Endothelial cell of umbilical vein (primary cell): ENCODE results near the gene LDLRAD4. TPM values are rescaled to one million over a fixed set of nuclear protein-coding genes. Genes with fewer than 3 reads are reported as not detected.

ENCODE experiments used
- BruUV-seq: library from RNA; stranded (reverse); fragments of 400-500 nt; replicated peaks from 2 replicates; lab custom pipeline; 2021; lab: Mats Ljungman, UMichigan
- CTCF ChIA-PET: fragments of 300-600, 350-600 bp; sonication (Branson Sonifier 250); formaldehyde crosslinking; loops from one replicate; lab custom pipeline; 2021; ENCODE audit warnings: antibody characterized with exemption, inconsistent platforms; lab: Charles Lee
- POLR2A ChIA-PET: fragments of 300-600, 350-600 bp; sonication (Branson Sonifier 250); formaldehyde crosslinking; loops from one replicate; lab custom pipeline; 2021; ENCODE audit warnings: antibody characterized with exemption, inconsistent platforms; lab: Charles Lee
- DNase-seq: peaks from one replicate; pipeline ENCODE4 v3.0.0-alpha.2; 2011; ENCODE audit warnings: low read depth, low spot score
- FAIRE-seq: peaks from 2 replicates; lab custom pipeline; 2011; peaks lifted over from hg19 to GRCh38; lab: Jason Lieb, UNC
- H2AFZ ChIP-seq: 2 replicates; pipeline ENCODE4 v1.6.0; 2012; ENCODE audit warnings: low read depth, low read length, control low read depth, inconsistent platforms
- H3K27ac ChIP-seq: 2 replicates; pipeline ENCODE4 v1.5.1; 2011; ENCODE audit warnings: low read depth, mild to moderate bottlenecking, control low read depth, low read length, moderate library complexity; ENCODE audit not compliant: insufficient read depth
- H3K27me3 ChIP-seq, 2 experiments: 2 replicates each; pipeline versions ENCODE4 v1.6.0 to v1.6.1; 2011; ENCODE audit warnings: low read length in 2 of 2, mixed read lengths in 1 of 2; ENCODE audit not compliant: control insufficient read depth in 2 of 2, insufficient read depth in 2 of 2
- H3K36me3 ChIP-seq, 2 experiments: 2 replicates in 1 of 2; 3 replicates in 1 of 2; pipeline ENCODE4 v1.5.1; 2011; ENCODE audit warnings: low read length in 2 of 2, mild to moderate bottlenecking in 1 of 2, moderate library complexity in 1 of 2; ENCODE audit not compliant: control insufficient read depth in 2 of 2, insufficient read depth in 2 of 2; ENCODE audit errors: extremely low read depth in 1 of 2
- H3K4me1 ChIP-seq: 3 replicates; pipeline ENCODE4 v1.5.1; 2011; ENCODE audit warnings: mild to moderate bottlenecking, low read length; ENCODE audit not compliant: control insufficient read depth, insufficient read depth; ENCODE audit errors: extremely low read depth
- H3K4me2 ChIP-seq: 2 replicates; pipeline ENCODE4 v1.6.1; 2011; ENCODE audit warnings: low read length, control low read depth, mixed read lengths; ENCODE audit not compliant: insufficient read depth
- H3K4me3 ChIP-seq, 3 experiments: fragments of 200-600 bp in 1 of 3; sonication (generic), shearing (Covaris generic) in 1 of 3; replicated peaks in 1 of 3; 2 replicates each; pipeline ENCODE4 v1.5.1; 2011 to 2016; ENCODE audit warnings: control low read depth in 3 of 3, low read length in 3 of 3, mild to moderate bottlenecking in 2 of 3, inconsistent platforms in 1 of 3, low read depth in 1 of 3, moderate library complexity in 1 of 3; ENCODE audit not compliant: insufficient read depth in 1 of 3
- H3K79me2 ChIP-seq: 2 replicates; pipeline ENCODE4 v1.6.0; 2012; ENCODE audit warnings: low read length, inconsistent platforms; ENCODE audit not compliant: control insufficient read depth, insufficient read depth
- H3K9ac ChIP-seq: replicated peaks from 2 replicates; pipeline ENCODE3; 2011; ENCODE audit warnings: low read length, control low read depth; ENCODE audit not compliant: insufficient read depth; ENCODE audit errors: extremely low read depth
- H3K9me1 ChIP-seq: replicated peaks from 3 replicates; pipeline ENCODE4 v1.6.0; 2011; ENCODE audit warnings: mild to moderate bottlenecking, low read length; ENCODE audit not compliant: control insufficient read depth, insufficient read depth; ENCODE audit errors: extremely low read depth
- H3K9me3 ChIP-seq: replicated peaks from 2 replicates; pipeline ENCODE4 v1.5.1; 2012; ENCODE audit warnings: low read length, inconsistent platforms; ENCODE audit not compliant: control insufficient read depth, insufficient read depth
- H4K20me1 ChIP-seq: replicated peaks from 2 replicates; pipeline ENCODE3; 2011; ENCODE audit warnings: mild to moderate bottlenecking, low read length; ENCODE audit not compliant: control insufficient read depth, insufficient read depth; ENCODE audit errors: extremely low read depth
- CTCF ChIP-seq, 2 donors: IDR thresholded peaks; 1 replicate in 1 of 2; 2 replicates in 1 of 2; pipeline ENCODE4 v1.5.1; 2011; ENCODE audit warnings: low read length in 2 of 2, mild to moderate bottlenecking in 2 of 2, moderate library complexity in 2 of 2, control low read depth in 1 of 2, inconsistent platforms in 1 of 2, low read depth in 1 of 2; ENCODE audit not compliant: insufficient read depth in 1 of 2; ENCODE audit errors: extremely low read depth in 1 of 2
- EZH2 ChIP-seq: IDR thresholded peaks from 2 replicates; pipeline ENCODE4 v1.6.1; 2012; ENCODE audit warnings: borderline replicate concordance, low read depth, mild to moderate bottlenecking, moderate library complexity, low read length, inconsistent platforms; ENCODE audit not compliant: severe bottlenecking
- FOS ChIP-seq: IDR thresholded peaks from 2 replicates; pipeline ENCODE4 v1.6.1; 2011; ENCODE audit warnings: mild to moderate bottlenecking, low read length, moderate library complexity, borderline replicate concordance; ENCODE audit not compliant: insufficient read depth
- GATA2 ChIP-seq: IDR thresholded peaks from 2 replicates; pipeline ENCODE4 v1.7.0; 2011; ENCODE audit warnings: low read depth, mild to moderate bottlenecking, moderate library complexity, mixed read lengths, low read length; ENCODE audit not compliant: insufficient read length, insufficient read depth
- JUN ChIP-seq: IDR thresholded peaks from 2 replicates; pipeline ENCODE4 v1.6.1; 2011; ENCODE audit warnings: borderline replicate concordance, low read depth; ENCODE audit not compliant: insufficient read length, insufficient read depth
- MAX ChIP-seq: IDR thresholded peaks from 2 replicates; pipeline ENCODE4 v1.6.1; 2011; ENCODE audit not compliant: insufficient read depth, insufficient read length
- MYC ChIP-seq: IDR thresholded peaks from one replicate; pipeline ENCODE4 v1.6.1; 2011; ENCODE audit warnings: mild to moderate bottlenecking, low read depth, low read length
- POLR2A ChIP-seq: IDR thresholded peaks from 2 replicates; pipeline ENCODE4 v1.6.1; 2012; ENCODE audit warnings: low read depth, mild to moderate bottlenecking, control low read depth, low read length
- POLR2AphosphoS5 ChIP-seq: IDR thresholded peaks from 2 replicates; pipeline ENCODE4 v1.6.1; 2012; ENCODE audit warnings: low read depth, mild to moderate bottlenecking, control low read depth, low read length, moderate library complexity; ENCODE audit not compliant: insufficient read depth
- dilution Hi-C: fragments of 300-500 bp; cut with MboI; formaldehyde crosslinking; loops from one replicate; pipeline ENCODE4 v1.15.0; 2019; ENCODE audit warnings: low sequenced_read_pairs; ENCODE audit not compliant: extremely low pct_ligation_motif_present
- intact Hi-C: fragments of 100-400 bp; cut with micrococcal nuclease; formaldehyde crosslinking; loops from one replicate; pipeline ENCODE4 v1.10.0; 2022
- polyA plus RNA-seq, 4 experiments: library from polyadenylated mRNA; depleted of rRNA in 3 of 4; stranded (reverse) in 3 of 4; unstranded in 1 of 4; fragments of >200 nt; gene quantifications; 2 replicates each; pipeline versions ENCODE4 v1.2.1 to v1.2.3, GENCODE V29; 2011 to 2012; ENCODE audit warnings: missing spikeins in 1 of 4
- total RNA-seq: library from RNA; stranded (reverse); gene quantifications from 2 replicates; pipeline ENCODE4 v1.2.3, GENCODE V29; 2021

LDLRAD4 gene
- total and polyA plus RNA-seq, 2 donors (not counting 3 experiments of a cell fraction or from before 2014, with no cell fraction given) = 5.2 to 6.5 TPM

GRCh38 chr18:13359210-13359609, 140.7 kb downstream of the LDLRAD4 start:
- TF ChIP-seq EZH2 = no peak
- no peak for TF ChIP-seq FOS
- TF ChIP-seq MAX = no peak
- no peak for TF ChIP-seq JUN
- TF ChIP-seq CTCF (IDR thresholded peaks at IDR 0.05; ENCODE audit: extremely low read depth in 1 of 2, insufficient read depth in 1 of 2, low read depth in 1 of 2, low read length in 2 of 2) = no peak
- TF ChIP-seq POLR2AphosphoS5 = no peak
- no peak for TF ChIP-seq MYC
- no peak for TF ChIP-seq POLR2A
- no peak for TF ChIP-seq GATA2
- Histone ChIP-seq H2AFZ (no peak overlapping the region), H3K27me3 (peaks cover 0 to 5% of the 10 kb centered on the region in 2 experiments), H3K9ac (no peak overlapping the region), H3K36me3 (no peaks in the 10 kb centered on the region), H3K4me1 (no peaks in the 10 kb centered on the region), H3K4me2 (no peak overlapping the region), H3K9me1 (no peaks in the 10 kb centered on the region), H4K20me1 (no peaks in the 10 kb centered on the region), H3K9me3 (no peaks in the 10 kb centered on the region), H3K4me3 (no peak overlapping the region), H3K27ac (no peak overlapping the region), H3K79me2 (no peaks in the 10 kb centered on the region)
- DNase-seq = no peak
- CTCF ChIA-PET = no interaction called here
- intact Hi-C loops = no loop called here
- dilution Hi-C loops = no loop called here
- no TSS peak for BruUV-seq
- POLR2A ChIA-PET = no interaction called here
- FAIRE-seq = no peak
